Hepatocyte (in vitro differentiated cells): ENCODE results near the gene NFIA.

ENCODE experiments used
- EZH2 ChIP-seq: fragments of 200-600 bp; sonication (generic); IDR thresholded peaks from 2 replicates; pipeline ENCODE4 v1.6.1; 2016; ENCODE audit warnings: antibody characterized with exemption, mild to moderate bottlenecking, borderline replicate concordance
- EZH2phosphoT487 ChIP-seq: fragments of 200-600 bp; sonication (generic); IDR thresholded peaks from one replicate; pipeline ENCODE4 v1.6.1; 2018; ENCODE audit warnings: antibody characterized with exemption, mild to moderate bottlenecking, low read depth, moderate library complexity; ENCODE audit not compliant: unreplicated experiment, severe bottlenecking
- TF ChIP-seq, protein P1 (sequence below): fragments of 200-600 bp; sonication (generic); IDR thresholded peaks from 2 replicates; pipeline ENCODE4 v1.5.1; 2016; ENCODE audit warnings: antibody characterized with exemption, mild to moderate bottlenecking; ENCODE audit not compliant: poor library complexity

DNA sequence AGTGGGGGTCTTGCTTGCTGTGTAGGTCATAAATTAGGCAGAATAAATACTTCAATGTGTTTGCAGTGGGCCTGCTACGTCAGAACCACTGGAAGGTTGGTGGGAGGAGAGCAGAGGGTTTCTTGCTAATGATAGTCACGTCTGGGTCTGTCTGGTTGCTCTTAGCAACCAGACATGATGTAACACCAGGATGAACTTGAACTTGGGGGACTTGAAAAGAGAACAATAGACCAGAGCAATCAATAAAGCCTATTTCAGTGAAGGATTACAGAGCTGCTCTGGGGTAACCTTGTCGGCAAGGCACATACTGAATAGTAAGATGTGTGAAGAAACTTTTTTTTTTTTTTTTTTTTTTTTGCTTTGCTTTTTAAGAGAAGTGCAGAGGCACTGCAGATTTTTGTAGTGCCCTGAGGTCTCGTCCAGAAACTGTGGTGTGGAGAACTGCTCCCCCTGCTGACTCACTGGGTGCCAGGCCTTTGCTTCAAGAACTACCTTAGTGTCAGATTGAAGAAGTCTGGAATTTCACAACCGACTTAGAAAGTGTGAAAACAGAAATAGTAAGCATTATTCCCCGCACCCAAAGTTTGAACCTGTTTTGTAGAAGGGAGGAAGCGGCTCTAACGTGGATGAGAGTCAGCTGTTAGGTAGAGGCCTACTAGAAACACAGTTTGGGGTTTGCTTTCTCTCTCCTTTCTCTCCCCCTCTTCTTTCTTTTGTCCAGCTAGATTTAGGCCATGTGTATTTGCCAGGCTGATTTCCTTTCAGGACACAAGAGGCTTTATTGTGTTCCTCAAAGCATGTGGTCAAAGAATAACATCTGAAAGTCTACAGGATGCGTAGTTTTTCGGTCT lies 371.0 kb downstream of the NFIA start:
- TF ChIP-seq, protein P1, sequence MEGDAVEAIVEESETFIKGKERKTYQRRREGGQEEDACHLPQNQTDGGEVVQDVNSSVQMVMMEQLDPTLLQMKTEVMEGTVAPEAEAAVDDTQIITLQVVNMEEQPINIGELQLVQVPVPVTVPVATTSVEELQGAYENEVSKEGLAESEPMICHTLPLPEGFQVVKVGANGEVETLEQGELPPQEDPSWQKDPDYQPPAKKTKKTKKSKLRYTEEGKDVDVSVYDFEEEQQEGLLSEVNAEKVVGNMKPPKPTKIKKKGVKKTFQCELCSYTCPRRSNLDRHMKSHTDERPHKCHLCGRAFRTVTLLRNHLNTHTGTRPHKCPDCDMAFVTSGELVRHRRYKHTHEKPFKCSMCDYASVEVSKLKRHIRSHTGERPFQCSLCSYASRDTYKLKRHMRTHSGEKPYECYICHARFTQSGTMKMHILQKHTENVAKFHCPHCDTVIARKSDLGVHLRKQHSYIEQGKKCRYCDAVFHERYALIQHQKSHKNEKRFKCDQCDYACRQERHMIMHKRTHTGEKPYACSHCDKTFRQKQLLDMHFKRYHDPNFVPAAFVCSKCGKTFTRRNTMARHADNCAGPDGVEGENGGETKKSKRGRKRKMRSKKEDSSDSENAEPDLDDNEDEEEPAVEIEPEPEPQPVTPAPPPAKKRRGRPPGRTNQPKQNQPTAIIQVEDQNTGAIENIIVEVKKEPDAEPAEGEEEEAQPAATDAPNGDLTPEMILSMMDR: peak; percentile 89
- no peak for TF ChIP-seq EZH2
- no peak for TF ChIP-seq EZH2phosphoT487
